A549 (cell line): ENCODE data around the gene INHBA. TPM values are rescaled to one million over a fixed set of nuclear protein-coding genes. Genes with fewer than 3 reads are reported as not detected.

Experiments used
- ATAC-seq, 2 experiments: fragments of 200-7000 bp in 1 of 2; fragments of >200 bp in 1 of 2; cut with Nextera tagmentation in 1 of 2; cut with Tn5 transposase in 1 of 2; 3 replicates each; pipeline versions ENCODE4 v1.8.0 to v1.9.1; 2018 to 2020; ENCODE audit warnings: mild to moderate bottlenecking in 1 of 2, moderate library complexity in 1 of 2
- CTCF ChIA-PET: fragments of 300-600 bp; sonication (Branson Sonifier 250); formaldehyde crosslinking; extraction: SDS; loops from one replicate; lab custom pipeline; 2021; ENCODE audit warnings: antibody characterized with exemption, inconsistent platforms; lab: Yijun Ruan, JAX
- POLR2A ChIA-PET: fragments of 350-600 bp; formaldehyde crosslinking; extraction: SDS; loops from one replicate; lab custom pipeline; 2021; ENCODE audit warnings: antibody characterized with exemption, inconsistent platforms; lab: Yijun Ruan, JAX
- DNase-seq, 2 experiments: peaks; one replicate each; pipeline versions ENCODE4 v3.0.0 to v3.0.0-alpha.2; 2011 to 2016; ENCODE audit warnings: low read depth in 1 of 2, low spot score in 1 of 2
- FAIRE-seq: peaks from 2 replicates; lab custom pipeline; 2011; peaks lifted over from hg19 to GRCh38; lab: Jason Lieb, UNC
- H3K27ac ChIP-seq, 2 experiments: fragments of >200 bp; sonication (Bioruptor Twin); formaldehyde crosslinking; 3 replicates each; pipeline ENCODE4 v1.5.1; 2016 to 2017
- H3K4me1 ChIP-seq: fragments of >200 bp; sonication (Bioruptor Twin); formaldehyde crosslinking; 3 replicates; pipeline ENCODE4 v1.6.1; 2016
- H3K4me2 ChIP-seq: fragments of >200 bp; sonication (Bioruptor Twin); formaldehyde crosslinking; 3 replicates; pipeline ENCODE4 v1.6.1; 2016
- H3K4me3 ChIP-seq: fragments of >200 bp; sonication (Bioruptor Twin); formaldehyde crosslinking; 3 replicates; pipeline ENCODE4 v1.5.1; 2016
- H3K9me3 ChIP-seq: fragments of >200 bp; sonication (Bioruptor Twin); formaldehyde crosslinking; 3 replicates; pipeline ENCODE4 v1.6.1; 2016
- ATOH8 ChIP-seq: fragments of 250-450 bp; sonication (Bioruptor Pico); IDR thresholded peaks from 2 replicates; pipeline ENCODE4 v1.5.0; 2020; ENCODE audit warnings: low read depth, mild to moderate bottlenecking, moderate library complexity
- CBX2 ChIP-seq: fragments of 200-600 bp; sonication (generic); IDR thresholded peaks from 2 replicates; pipeline ENCODE4 v1.6.1; 2016; ENCODE audit warnings: low read depth, mild to moderate bottlenecking, borderline replicate concordance
- CBX8 ChIP-seq: fragments of 200-600 bp; sonication (generic); IDR thresholded peaks from 2 replicates; pipeline ENCODE4 v1.6.1; 2016
- CEBPB ChIP-seq, 2 experiments: fragments of >200 bp in 1 of 2; sonication (Bioruptor Twin) in 1 of 2; formaldehyde crosslinking in 1 of 2; IDR thresholded peaks; 2 replicates each; pipeline ENCODE4 v1.6.1; 2012 to 2016
- CHD4 ChIP-seq: fragments of 200-600 bp; sonication (generic); IDR thresholded peaks from 2 replicates; pipeline ENCODE4 v1.6.1; 2016; ENCODE audit warnings: antibody characterized with exemption, mild to moderate bottlenecking, borderline replicate concordance
- EHF ChIP-seq: fragments of 250-450 bp; sonication (Bioruptor Pico); IDR thresholded peaks from 2 replicates; pipeline ENCODE4 v1.5.0; 2020; ENCODE audit warnings: mild to moderate bottlenecking
- EHMT2 ChIP-seq: fragments of 200-600 bp; sonication (generic); IDR thresholded peaks from 2 replicates; pipeline ENCODE4 v1.6.1; 2016; ENCODE audit warnings: antibody characterized with exemption, low read depth, mild to moderate bottlenecking, moderate library complexity
- ESRRA ChIP-seq: fragments of 150-350 bp; IDR thresholded peaks from 2 replicates; pipeline ENCODE4 v1.6.1; 2014; ENCODE audit warnings: mild to moderate bottlenecking, low read length, borderline replicate concordance
- FOSL2 ChIP-seq, 2 experiments: fragments of 450-650 bp in 1 of 2; fragments of >200 bp in 1 of 2; sonication (Bioruptor Twin) in 1 of 2; formaldehyde crosslinking; IDR thresholded peaks; 2 replicates each; pipeline versions ENCODE4 v1.5.0 to v1.6.1; 2016 to 2020; ENCODE audit warnings: mild to moderate bottlenecking in 1 of 2, moderate library complexity in 1 of 2
- FOXS1 ChIP-seq: fragments of 250-450 bp; sonication (Bioruptor Pico); IDR thresholded peaks from 2 replicates; pipeline ENCODE4 v1.5.0; 2020; ENCODE audit warnings: mild to moderate bottlenecking, moderate library complexity
- HDAC2 ChIP-seq: fragments of 200-600 bp; sonication (generic); IDR thresholded peaks from 2 replicates; pipeline ENCODE4 v1.6.1; 2016
- HOXA7 ChIP-seq: fragments of 250-450 bp; sonication (Bioruptor Pico); IDR thresholded peaks from 2 replicates; pipeline ENCODE4 v1.5.0; 2020; ENCODE audit warnings: mild to moderate bottlenecking, moderate library complexity
- HOXB5 ChIP-seq: fragments of 250-450 bp; sonication (Bioruptor Pico); IDR thresholded peaks from 2 replicates; pipeline ENCODE4 v1.5.0; 2020; ENCODE audit warnings: mild to moderate bottlenecking, moderate library complexity
- JUN ChIP-seq, 2 experiments: fragments of >200 bp; sonication (Bioruptor Twin); formaldehyde crosslinking; IDR thresholded peaks; 2 replicates in 1 of 2; 3 replicates in 1 of 2; pipeline ENCODE4 v1.6.1; 2016 to 2017
- JUNB ChIP-seq: fragments of >200 bp; sonication (Bioruptor Twin); formaldehyde crosslinking; IDR thresholded peaks from 2 replicates; pipeline ENCODE4 v1.6.1; 2016
- KDM1A ChIP-seq: fragments of 200-600 bp; sonication (generic); IDR thresholded peaks from 2 replicates; pipeline ENCODE4 v1.6.1; 2016; ENCODE audit warnings: low read depth, mild to moderate bottlenecking
- MAX ChIP-seq: IDR thresholded peaks from 2 replicates; pipeline ENCODE4 v1.6.1; 2012
- NFE2L2 ChIP-seq: fragments of 150-350 bp; conservative IDR thresholded peaks from 2 replicates; pipeline ENCODE4 v1.6.1; 2014; ENCODE audit warnings: low read length
- NR3C1 ChIP-seq: fragments of >200 bp; sonication (Bioruptor Twin); formaldehyde crosslinking; IDR thresholded peaks from 3 replicates; pipeline ENCODE4 v1.6.1; 2017
- PBX3 ChIP-seq: IDR thresholded peaks from 2 replicates; pipeline ENCODE4 v1.6.1; 2012
- POLR2A ChIP-seq: IDR thresholded peaks from 2 replicates; pipeline ENCODE4 v1.6.1; 2012; ENCODE audit warnings: mild to moderate bottlenecking, low read length
- RCOR1 ChIP-seq: fragments of 150-350 bp; IDR thresholded peaks from 2 replicates; pipeline ENCODE4 v1.6.1; 2014; ENCODE audit warnings: antibody characterized with exemption, low read length, low read depth
- REST ChIP-seq: fragments of 200-600 bp; sonication (generic); IDR thresholded peaks from 2 replicates; pipeline ENCODE4 v1.6.1; 2016; ENCODE audit warnings: antibody characterized with exemption, mild to moderate bottlenecking, moderate library complexity
- SREBF2 ChIP-seq: fragments of 450-650 bp; IDR thresholded peaks from 2 replicates; pipeline ENCODE4 v1.6.1; 2014; ENCODE audit warnings: mild to moderate bottlenecking, moderate library complexity
- ZNF302 ChIP-seq: fragments of 250-450 bp; sonication (Bioruptor Pico); IDR thresholded peaks from 2 replicates; pipeline ENCODE4 v1.9.0; 2021; ENCODE audit warnings: inconsistent platforms, mild to moderate bottlenecking, moderate library complexity
- WGBS: methylation state at CpG from one replicate; pipeline ENCODE4 v1.1.6; 2017; ENCODE audit errors: missing lambda C conversion rate; 5-methylcytosine and 5-hydroxymethylcytosine counted together
- polyA plus RNA-seq, 4 experiments: library from polyadenylated mRNA; depleted of rRNA in 3 of 4; stranded (reverse); fragments of >200 nt; fragmentation: RNase III in 1 of 4; extraction: RNeasy Plus Mini Kit Qiagen cat#74134 plus additional on column Dnase treatment in 1 of 4; gene quantifications; 2 replicates in 3 of 4; 3 replicates in 1 of 4; pipeline ENCODE4 v1.2.3, GENCODE V29; 2011 to 2017

Gene INHBA
- polyA plus RNA-seq, 2 of the 4 experiments (the other 2 are of a cell fraction), result 0.13 to 0.23 TPM

GRCh38 chr7:41679566-41679965, 23.3 kb downstream of the INHBA start:
- Histone ChIP-seq H3K4me1 (no peaks in the 10 kb centered on the region), H3K4me3 (no peak overlapping the region), H3K27ac (no peak overlapping the region), H3K4me2 (no peak overlapping the region), H3K9me3 (no peaks in the 10 kb centered on the region)
- ATAC-seq (no peak), DNase-seq (no peak), FAIRE-seq (no peak)
- 52% methylated on average over 2 of the region's 2 CpGs for WGBS
- TF ChIP-seq FOSL2 (IDR thresholded peaks at IDR 0.05) (no peak), FOSL2 (CRISPR knock-in tag; IDR thresholded peaks at IDR 0.05) (no peak), JUN (IDR thresholded peaks at IDR 0.05) (no peak), RCOR1 (no peak), POLR2A (no peak), MAX (no peak), EHF (CRISPR knock-in tag) (no peak), PBX3 (no peak), EHMT2 (no peak), ATOH8 (CRISPR knock-in tag) (no peak), HOXB5 (CRISPR knock-in tag) (no peak), REST (no peak), NFE2L2 (no peak)
- ChIA-PET POLR2A (no interaction called here), CTCF (interaction anchor here (1.1 to 1.5 kb wide), 3 partner anchors 12 to 254 kb away, joined by 3 read pairs; no protein-coding TSS in a partner anchor)

- WGBS, result 8% methylated on average over 4 of the region's 4 CpGs
- H3K27ac ChIP-seq, result no peak overlapping the region
- peak; percentile 63 for FAIRE-seq
These were observed 28.3 kb downstream of the INHBA start for GRCh38 chr7:41674505-41675023.

GRCh38 chr7:41661596-41661995, 41.3 kb downstream of the INHBA start:
- ATAC-seq, result no peak
- POLR2A ChIA-PET, result no interaction called here

More at GRCh38 chr7:41674505-41675023, 28.3 kb downstream of the INHBA start:
- no peak for ATAC-seq
- Histone ChIP-seq H3K4me3 (no peak overlapping the region), H3K4me2 (no peak overlapping the region), H3K4me1 (no peaks in the 10 kb centered on the region), H3K9me3 (no peaks in the 10 kb centered on the region)
- no peak for DNase-seq
- TF ChIP-seq HDAC2, result no peak
- POLR2A ChIA-PET, result no interaction called here
- CTCF ChIA-PET, result no interaction called here

More at GRCh38 chr7:41661596-41661995, 41.3 kb downstream of the INHBA start:
- Histone ChIP-seq H3K9me3 (no peaks in the 10 kb centered on the region), H3K4me1 (no peaks in the 10 kb centered on the region), H3K4me3 (no peak overlapping the region), H3K27ac (no peak overlapping the region)
- CTCF ChIA-PET, result interaction anchor here (0.6 kb wide), 1 partner anchor 1071 kb away, joined by 4 read pairs; no protein-coding TSS in a partner anchor
- TF ChIP-seq CEBPB (IDR thresholded peaks at IDR 0.05) (no peak), HOXB5 (CRISPR knock-in tag) (no peak), JUN (IDR thresholded peaks at IDR 0.05) (no peak), NFE2L2 (no peak), CHD4 (no peak), ZNF302 (CRISPR knock-in tag) (no peak), EHMT2 (no peak), FOXS1 (CRISPR knock-in tag) (no peak), JUNB (no peak), CBX8 (no peak), POLR2A (no peak), ESRRA (no peak), SREBF2 (no peak), CBX2 (no peak), KDM1A (no peak), PBX3 (no peak), NR3C1 (no peak), HOXA7 (CRISPR knock-in tag) (no peak)
- TF ChIP-seq, all 56 proteins: peak for 0
- no peak overlapping the region for H3K4me2 ChIP-seq
- FAIRE-seq (no peak), DNase-seq (no peak)
